Mucosa of rectum (tissue), 2 donors: ENCODE data around the gene SLCO6A1.

Source experiments
- H3K27ac ChIP-seq, 2 donors: one replicate each; pipeline ENCODE4 v1.7.0; 2013; ENCODE audit warnings: inconsistent platforms in 2 of 2, low read depth in 2 of 2, low read length in 2 of 2
- H3K27me3 ChIP-seq, 2 donors: one replicate each; pipeline ENCODE4 v1.7.0; 2013; ENCODE audit warnings: low read length in 2 of 2; ENCODE audit not compliant: control insufficient read depth in 2 of 2, insufficient read depth in 2 of 2
- H3K36me3 ChIP-seq, 2 donors: one replicate each; pipeline ENCODE4 v1.7.0; 2013; ENCODE audit warnings: low read length in 2 of 2; ENCODE audit not compliant: control insufficient read depth in 2 of 2, insufficient read depth in 2 of 2
- H3K4me1 ChIP-seq, 2 donors: one replicate each; pipeline ENCODE4 v1.7.0; 2013; ENCODE audit warnings: low read length in 2 of 2, mild to moderate bottlenecking in 1 of 2; ENCODE audit not compliant: control insufficient read depth in 2 of 2, insufficient read depth in 2 of 2
- H3K4me3 ChIP-seq, 2 donors: one replicate each; pipeline ENCODE4 v1.7.0; 2013; ENCODE audit warnings: low read length in 2 of 2
- H3K9ac ChIP-seq, 2 donors: one replicate each; pipeline ENCODE4 v1.7.0; 2013; ENCODE audit warnings: low read length in 2 of 2, low read depth in 1 of 2, mild to moderate bottlenecking in 1 of 2
- H3K9me3 ChIP-seq, 2 donors: one replicate each; pipeline ENCODE4 v1.7.0; 2013; ENCODE audit warnings: low read length in 2 of 2; ENCODE audit not compliant: control insufficient read depth in 2 of 2
- donor health status: healthy.
- donor health status: Normal muscosa, but diverticular disease.

The SLCO6A1 gene

GRCh38 chr5:102375272-102375671 is 123.5 kb downstream of the SLCO6A1 start:
- Histone ChIP-seq H3K4me3 (no peak overlapping the region), H3K9ac (no peak overlapping the region), H3K27ac (no peak overlapping the region), H3K36me3 (no peaks in the 10 kb centered on the region), H3K4me1 (no peaks in the 10 kb centered on the region), H3K27me3 (no peaks in the 10 kb centered on the region), H3K9me3 (no peaks in the 10 kb centered on the region)

- Histone ChIP-seq H3K4me1 (no peaks in the 10 kb centered on the region), H3K4me3 (no peak overlapping the region), H3K36me3 (no peaks in the 10 kb centered on the region), H3K9me3 (no peaks in the 10 kb centered on the region), H3K27me3 (no peaks in the 10 kb centered on the region), H3K9ac (no peak overlapping the region), H3K27ac (no peak overlapping the region)
Observed at GRCh38 chr5:102368392-102368791, 130.4 kb downstream of the SLCO6A1 start.

DNA sequence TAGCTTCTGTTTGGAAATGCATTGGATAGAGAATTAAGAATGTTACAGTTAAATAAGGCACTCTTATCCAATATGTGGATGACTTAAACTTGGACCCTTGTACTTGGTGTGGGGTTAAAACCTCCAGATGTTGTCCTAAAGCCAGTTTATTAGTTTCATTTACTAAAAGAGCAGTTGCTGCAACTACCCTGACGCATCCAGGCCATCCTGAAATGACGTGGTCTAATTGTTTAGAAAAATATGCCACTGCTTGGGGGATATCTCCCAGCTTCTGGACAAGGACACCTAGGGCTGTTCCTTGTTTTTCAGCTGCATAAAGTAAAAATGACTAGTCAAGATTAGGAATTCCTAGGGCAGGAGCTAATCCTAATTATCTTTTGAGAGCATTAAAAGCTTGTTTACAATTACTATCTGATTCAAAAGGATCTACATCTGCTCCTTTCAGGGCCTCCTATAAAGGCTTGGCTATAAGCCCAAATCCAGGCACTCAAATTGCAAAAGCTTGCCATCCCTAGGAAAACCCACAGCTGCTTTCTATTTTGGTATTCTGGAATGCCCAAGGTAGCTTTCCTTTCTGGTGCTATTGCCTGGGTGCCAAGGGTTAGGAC is 157.0 kb downstream of the SLCO6A1 start:
- Histone ChIP-seq H3K4me1 (no peaks in the 10 kb centered on the region), H3K27ac (no peak overlapping the region), H3K4me3 (no peak overlapping the region), H3K9ac (no peak overlapping the region), H3K9me3 (no peaks in the 10 kb centered on the region), H3K36me3 (no peaks in the 10 kb centered on the region), H3K27me3 (no peaks in the 10 kb centered on the region)

GRCh38 chr5:102324714-102325113 is 174.1 kb downstream of the SLCO6A1 start:
- Histone ChIP-seq H3K27me3 (no peaks in the 10 kb centered on the region), H3K9ac (no peak overlapping the region), H3K4me1 (no peaks in the 10 kb centered on the region), H3K4me3 (no peak overlapping the region), H3K36me3 (no peaks in the 10 kb centered on the region), H3K27ac (no peak overlapping the region), H3K9me3 (no peaks in the 10 kb centered on the region)
